HG03064 (cell line): ENCODE measurements around the gene SRGAP2C.
A peak's percentile ranks its signal among the peaks of the same experiment; 100 is the strongest.
"Not testable (repeated sequence)": the region's sequence is repeated elsewhere in the genome, so short reads cannot be mapped to it uniquely, and the experiment has no call there.

ENCODE experiments used
- ATAC-seq: cut with Tn5 transposase; IDR thresholded peaks from one replicate; pipeline ENCODE4 v1.9.1; 2021; ENCODE audit warnings: low read depth; ENCODE audit not compliant: unreplicated experiment

SRGAP2C gene

GRCh38 chr1:121224714-121225113 is 39.9 kb downstream of the SRGAP2C start:
- peak; percentile 99 for ATAC-seq

DNA sequence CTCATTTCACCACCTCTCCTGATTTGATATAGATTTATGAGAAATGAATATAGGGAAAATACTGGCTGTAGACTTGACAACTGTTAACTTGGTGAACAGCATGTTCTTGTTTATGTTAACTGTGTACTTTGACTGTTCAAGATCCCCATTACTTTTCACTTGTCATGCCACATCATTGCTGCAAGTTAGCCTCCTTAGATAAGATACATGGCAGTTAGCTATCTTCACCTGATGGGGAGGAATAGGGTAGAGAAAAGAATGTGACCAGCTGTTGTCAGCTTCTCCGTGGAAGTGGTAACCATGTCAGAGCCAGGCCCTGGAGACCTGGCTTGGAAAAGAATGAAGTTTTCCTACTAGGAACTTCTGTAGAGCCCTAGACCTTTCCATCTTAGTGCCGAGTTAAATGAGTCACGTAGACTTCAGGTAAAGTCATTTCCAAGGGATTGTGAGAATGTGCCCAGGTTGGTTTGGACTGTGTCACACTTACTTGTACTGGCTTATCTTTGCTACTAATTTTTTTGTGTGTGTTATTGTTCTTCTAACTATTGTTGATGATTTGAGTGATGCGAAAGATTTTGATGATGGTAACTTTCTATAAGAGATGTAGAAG is 41.6 kb downstream of the SRGAP2C start:
- ATAC-seq = not testable (repeated sequence)

DNA sequence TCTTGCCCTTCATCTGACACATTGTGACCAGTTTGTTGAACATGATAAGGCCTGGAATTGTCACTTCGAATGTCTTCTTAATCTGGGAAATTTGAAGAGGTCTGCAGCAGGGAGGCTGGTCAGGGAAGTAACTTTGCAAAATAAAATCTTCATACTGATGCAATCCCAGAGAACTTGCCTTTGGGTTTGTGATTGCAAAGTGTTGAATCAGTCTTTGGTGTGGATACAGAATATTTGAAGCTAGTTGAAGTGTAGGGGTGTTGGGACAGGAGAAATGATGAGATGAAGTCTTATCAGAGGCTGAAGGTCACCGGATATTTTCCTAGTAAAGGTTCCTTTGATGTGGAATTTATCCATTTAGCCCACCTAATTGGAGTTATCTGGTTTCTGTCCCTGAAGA is 42.1 kb downstream of the SRGAP2C start:
- ATAC-seq = not testable (repeated sequence)

DNA sequence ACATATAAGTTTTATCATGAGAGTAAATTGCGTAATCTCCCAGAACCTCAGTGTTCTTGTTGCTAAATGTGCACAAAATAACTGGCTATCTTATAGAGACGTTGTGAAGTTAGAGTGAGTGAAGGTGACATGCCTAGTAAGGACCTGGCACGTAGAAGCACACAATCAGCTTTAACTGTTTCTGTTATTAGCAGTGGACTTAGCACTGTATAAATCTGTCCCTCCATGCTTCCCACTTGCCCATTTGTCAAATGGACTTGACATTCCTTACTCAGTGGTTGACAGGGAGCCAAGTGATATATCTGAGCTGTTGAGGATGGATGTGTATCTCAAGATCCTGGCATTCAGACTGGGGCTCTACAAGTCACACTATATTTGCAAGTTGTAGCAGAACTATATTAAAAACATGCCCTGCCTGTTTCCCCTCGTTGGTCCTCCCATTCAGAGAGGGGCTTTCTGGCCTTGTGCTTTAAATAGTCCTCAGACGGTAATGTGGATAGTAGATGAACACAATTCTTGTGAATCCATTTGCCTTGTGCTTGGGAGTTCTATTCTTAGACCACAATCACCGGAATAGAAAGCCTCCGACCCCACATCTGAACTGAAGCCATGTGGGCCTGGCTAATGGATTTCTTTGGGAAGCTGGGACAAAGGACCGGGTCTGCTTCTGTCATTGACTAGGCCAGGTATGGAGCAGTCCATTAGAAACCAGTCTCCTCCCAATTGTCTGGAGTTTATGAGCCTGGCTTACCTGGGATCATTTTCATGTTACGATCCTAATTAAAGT is 43.0 kb downstream of the SRGAP2C start:
- not testable (repeated sequence) for ATAC-seq

DNA sequence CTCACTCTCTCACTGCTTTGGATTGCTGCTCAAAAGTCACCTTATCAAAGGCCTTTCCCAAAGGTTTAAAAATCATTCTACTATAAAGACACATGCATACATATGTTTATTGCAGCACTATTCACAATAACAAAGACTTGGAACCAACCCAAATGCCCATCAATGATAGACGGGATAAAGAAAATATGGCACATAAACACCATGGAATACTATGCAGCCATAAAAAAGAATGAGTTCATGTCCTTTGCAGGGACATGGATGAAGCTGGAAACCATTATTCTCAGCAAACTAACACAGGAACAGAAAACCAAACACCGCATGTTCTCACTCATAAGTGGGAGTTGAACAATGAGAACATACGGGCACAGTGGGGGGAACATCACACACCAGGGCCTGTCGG is 45.9 kb downstream of the SRGAP2C start:
- ATAC-seq = not testable (repeated sequence)

GRCh38 chr1:121232445-121233125 is 47.8 kb downstream of the SRGAP2C start:
- peak; percentile 71 for ATAC-seq

GRCh38 chr1:121234090-121234759 is 49.5 kb downstream of the SRGAP2C start:
- not testable (repeated sequence) for ATAC-seq

DNA sequence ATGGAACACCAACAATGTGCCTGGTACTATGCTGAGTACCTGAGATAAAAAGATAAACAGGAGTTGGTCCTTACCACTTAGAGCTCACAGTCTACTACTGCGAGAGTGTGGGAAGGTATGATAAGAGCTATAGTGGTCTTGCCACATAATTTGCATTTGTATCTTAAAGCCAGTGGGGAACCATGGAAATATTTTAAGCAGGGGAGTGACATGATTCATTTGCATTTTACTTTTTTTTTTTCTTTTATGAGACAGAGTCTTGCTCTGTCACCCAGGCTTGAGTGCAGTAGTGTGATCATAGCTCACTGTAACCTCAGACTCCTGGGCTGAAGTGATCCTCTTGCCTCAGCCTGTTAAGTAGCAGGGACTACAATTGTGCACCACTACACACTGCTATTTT is 53.6 kb downstream of the SRGAP2C start:
- ATAC-seq = peak; percentile 91

DNA sequence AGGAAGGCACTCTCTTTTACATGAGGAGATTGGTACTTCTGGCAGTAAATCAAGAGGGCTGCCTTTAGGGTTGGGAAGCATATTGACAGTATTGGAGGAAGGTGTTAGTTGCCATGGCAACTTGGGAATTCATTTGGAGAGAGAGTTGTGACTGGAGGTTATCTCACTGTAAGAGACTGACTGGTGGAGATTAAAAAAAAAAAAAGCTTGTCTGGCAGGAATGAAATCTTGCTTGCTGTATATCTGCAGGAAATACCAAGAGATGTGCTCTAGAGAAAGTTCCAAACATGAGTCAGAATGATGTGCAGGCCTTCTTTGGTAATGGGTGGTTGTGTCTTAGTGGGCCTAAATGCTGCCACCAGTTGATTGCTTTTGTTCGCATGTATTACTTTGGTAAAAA is 59.1 kb downstream of the SRGAP2C start:
- ATAC-seq = not testable (repeated sequence)

DNA sequence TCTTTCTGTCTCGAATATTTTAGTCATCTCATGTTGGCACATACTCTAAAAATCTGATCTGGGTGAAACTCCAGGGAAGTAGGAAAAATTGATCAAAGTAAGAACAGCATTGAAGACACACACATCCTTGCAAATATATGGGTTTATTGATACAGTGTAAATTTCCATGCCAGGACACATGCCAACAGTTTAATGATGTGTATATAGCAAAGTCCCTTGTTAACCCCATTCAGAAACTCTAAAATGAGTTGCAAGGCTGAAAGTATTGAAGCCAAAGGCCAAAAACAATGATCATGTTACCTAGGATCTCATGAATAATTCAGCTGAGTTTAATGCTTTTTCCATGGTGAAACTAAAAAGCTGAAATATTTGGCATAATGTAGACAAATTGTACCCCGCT is 61.6 kb downstream of the SRGAP2C start:
- ATAC-seq = not testable (repeated sequence)

DNA sequence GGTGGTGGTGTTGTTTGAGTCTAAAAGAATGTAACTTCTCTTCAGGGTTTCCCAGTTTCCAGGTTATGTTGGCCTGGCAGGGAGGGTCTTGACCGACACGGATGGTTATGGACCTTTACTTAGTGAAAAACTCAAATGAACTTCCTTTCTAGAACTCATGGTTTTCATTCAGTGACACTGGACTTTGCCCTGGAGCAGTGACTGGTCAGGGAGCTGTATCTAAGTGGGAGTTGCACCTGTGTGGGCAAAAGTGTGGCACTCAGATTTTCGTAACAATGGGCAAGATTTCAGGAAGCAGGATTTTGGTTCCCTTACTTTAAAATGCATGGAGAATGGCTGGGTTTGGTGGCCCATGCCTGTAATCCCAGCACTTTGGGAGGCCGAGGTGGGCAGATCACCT is 67.9 kb downstream of the SRGAP2C start:
- ATAC-seq = not testable (repeated sequence)

GRCh38 chr1:121254618-121255017 is 69.8 kb downstream of the SRGAP2C start:
- not testable (repeated sequence) for ATAC-seq

- not testable (repeated sequence) for ATAC-seq
Observed at GRCh38 chr1:121257632-121258031, 72.9 kb downstream of the SRGAP2C start.

GRCh38 chr1:121258134-121258533 is 73.4 kb downstream of the SRGAP2C start:
- ATAC-seq = not testable (repeated sequence)

GRCh38 chr1:121260205-121260604 is 75.4 kb downstream of the SRGAP2C start:
- ATAC-seq = not testable (repeated sequence)

GRCh38 chr1:121262163-121262562 is 77.4 kb downstream of the SRGAP2C start:
- not testable (repeated sequence) for ATAC-seq

- peak; percentile 53 for ATAC-seq
Observed at GRCh38 chr1:121263789-121264244, 79.0 kb downstream of the SRGAP2C start.

GRCh38 chr1:121267072-121267471 is 82.3 kb downstream of the SRGAP2C start:
- not testable (repeated sequence) for ATAC-seq

DNA sequence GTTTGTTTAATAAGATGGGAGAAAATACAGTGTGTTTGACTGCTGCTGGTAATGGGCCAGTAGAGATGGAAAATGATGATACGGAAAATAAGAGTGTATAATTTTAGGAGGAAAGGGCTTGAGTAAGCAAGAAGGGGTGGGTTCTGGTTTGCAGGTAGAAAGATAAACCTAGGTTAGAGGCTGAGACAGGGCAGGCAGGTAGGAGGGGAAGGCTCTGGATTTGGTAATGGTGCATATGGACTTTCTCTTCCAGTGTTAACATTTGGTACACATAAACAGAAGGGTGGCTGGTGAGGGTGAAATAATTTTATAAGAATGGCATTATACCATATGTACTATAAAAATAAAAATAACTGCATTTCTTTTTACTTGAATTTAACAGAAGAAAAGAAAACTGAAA is 84.5 kb downstream of the SRGAP2C start:
- ATAC-seq = not testable (repeated sequence)

- ATAC-seq = not testable (repeated sequence)
Observed at GRCh38 chr1:121269973-121270372, 85.2 kb downstream of the SRGAP2C start.
